ENCODE data around the gene RLBP1. TPM values are rescaled to one million over a fixed set of nuclear protein-coding genes. Genes with fewer than 3 reads are reported as not detected.

RLBP1 gene
- polyA plus RNA-seq, 1 donor from 2014 or later: 0.16 TPM

DNA sequence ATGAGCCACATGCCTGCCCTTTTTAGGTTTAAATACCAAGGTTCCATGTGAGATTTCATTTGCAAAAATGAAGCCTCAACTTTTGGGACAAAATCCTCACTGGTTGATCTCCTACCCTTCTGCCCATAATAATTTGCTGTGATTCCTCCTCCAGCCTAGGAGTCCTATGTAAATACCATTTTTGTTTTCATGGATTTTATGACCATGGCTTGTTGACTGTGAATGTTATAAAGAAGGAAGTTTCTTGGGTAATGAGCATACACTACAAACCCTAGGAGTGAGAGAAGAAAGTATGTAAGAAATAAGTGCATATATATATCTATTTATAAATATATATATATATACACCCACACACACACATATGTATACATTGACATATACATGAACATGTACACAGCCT, 13.1 kb downstream of the RLBP1 start:
- no peaks in the 10 kb centered on the region for H3K9me3 ChIP-seq (ENCODE audit: low read length)
- H3K9ac ChIP-seq (ENCODE audit: low read length): no peak overlapping the region
- no peaks in the 10 kb centered on the region for H3K79me2 ChIP-seq (replicated peaks; ENCODE audit: insufficient read depth, low read length)
- TF ChIP-seq, protein P1, sequence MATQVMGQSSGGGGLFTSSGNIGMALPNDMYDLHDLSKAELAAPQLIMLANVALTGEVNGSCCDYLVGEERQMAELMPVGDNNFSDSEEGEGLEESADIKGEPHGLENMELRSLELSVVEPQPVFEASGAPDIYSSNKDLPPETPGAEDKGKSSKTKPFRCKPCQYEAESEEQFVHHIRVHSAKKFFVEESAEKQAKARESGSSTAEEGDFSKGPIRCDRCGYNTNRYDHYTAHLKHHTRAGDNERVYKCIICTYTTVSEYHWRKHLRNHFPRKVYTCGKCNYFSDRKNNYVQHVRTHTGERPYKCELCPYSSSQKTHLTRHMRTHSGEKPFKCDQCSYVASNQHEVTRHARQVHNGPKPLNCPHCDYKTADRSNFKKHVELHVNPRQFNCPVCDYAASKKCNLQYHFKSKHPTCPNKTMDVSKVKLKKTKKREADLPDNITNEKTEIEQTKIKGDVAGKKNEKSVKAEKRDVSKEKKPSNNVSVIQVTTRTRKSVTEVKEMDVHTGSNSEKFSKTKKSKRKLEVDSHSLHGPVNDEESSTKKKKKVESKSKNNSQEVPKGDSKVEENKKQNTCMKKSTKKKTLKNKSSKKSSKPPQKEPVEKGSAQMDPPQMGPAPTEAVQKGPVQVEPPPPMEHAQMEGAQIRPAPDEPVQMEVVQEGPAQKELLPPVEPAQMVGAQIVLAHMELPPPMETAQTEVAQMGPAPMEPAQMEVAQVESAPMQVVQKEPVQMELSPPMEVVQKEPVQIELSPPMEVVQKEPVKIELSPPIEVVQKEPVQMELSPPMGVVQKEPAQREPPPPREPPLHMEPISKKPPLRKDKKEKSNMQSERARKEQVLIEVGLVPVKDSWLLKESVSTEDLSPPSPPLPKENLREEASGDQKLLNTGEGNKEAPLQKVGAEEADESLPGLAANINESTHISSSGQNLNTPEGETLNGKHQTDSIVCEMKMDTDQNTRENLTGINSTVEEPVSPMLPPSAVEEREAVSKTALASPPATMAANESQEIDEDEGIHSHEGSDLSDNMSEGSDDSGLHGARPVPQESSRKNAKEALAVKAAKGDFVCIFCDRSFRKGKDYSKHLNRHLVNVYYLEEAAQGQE (IDR thresholded peaks at IDR 0.05; ENCODE audit: borderline replicate concordance): no peak
- TF ChIP-seq RAD21 (conservative IDR thresholded peaks at IDR 0.05) (no peak), EZH2 (IDR thresholded peaks at IDR 0.05; ENCODE audit: borderline replicate concordance, insufficient read depth, low read length, poor library complexity, severe bottlenecking) (no peak), EP300 (conservative IDR thresholded peaks at IDR 0.05; ENCODE audit: poor library complexity, severe bottlenecking) (no peak), TAF1 (IDR thresholded peaks at IDR 0.05; ENCODE audit: low read depth) (no peak), MXI1 (conservative IDR thresholded peaks at IDR 0.05; ENCODE audit: poor library complexity, severe bottlenecking) (no peak), POLR2AphosphoS5 (IDR thresholded peaks at IDR 0.05) (no peak), SMC3 (conservative IDR thresholded peaks at IDR 0.05; ENCODE audit: poor library complexity) (no peak)
- TF ChIP-seq, protein P2, sequence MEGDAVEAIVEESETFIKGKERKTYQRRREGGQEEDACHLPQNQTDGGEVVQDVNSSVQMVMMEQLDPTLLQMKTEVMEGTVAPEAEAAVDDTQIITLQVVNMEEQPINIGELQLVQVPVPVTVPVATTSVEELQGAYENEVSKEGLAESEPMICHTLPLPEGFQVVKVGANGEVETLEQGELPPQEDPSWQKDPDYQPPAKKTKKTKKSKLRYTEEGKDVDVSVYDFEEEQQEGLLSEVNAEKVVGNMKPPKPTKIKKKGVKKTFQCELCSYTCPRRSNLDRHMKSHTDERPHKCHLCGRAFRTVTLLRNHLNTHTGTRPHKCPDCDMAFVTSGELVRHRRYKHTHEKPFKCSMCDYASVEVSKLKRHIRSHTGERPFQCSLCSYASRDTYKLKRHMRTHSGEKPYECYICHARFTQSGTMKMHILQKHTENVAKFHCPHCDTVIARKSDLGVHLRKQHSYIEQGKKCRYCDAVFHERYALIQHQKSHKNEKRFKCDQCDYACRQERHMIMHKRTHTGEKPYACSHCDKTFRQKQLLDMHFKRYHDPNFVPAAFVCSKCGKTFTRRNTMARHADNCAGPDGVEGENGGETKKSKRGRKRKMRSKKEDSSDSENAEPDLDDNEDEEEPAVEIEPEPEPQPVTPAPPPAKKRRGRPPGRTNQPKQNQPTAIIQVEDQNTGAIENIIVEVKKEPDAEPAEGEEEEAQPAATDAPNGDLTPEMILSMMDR (IDR thresholded peaks at IDR 0.05; ENCODE audit: poor library complexity, severe bottlenecking): no peak
- no peaks in the 10 kb centered on the region for H3K9me2 ChIP-seq (ENCODE audit: insufficient read depth, low read length)
- no peak overlapping the region for H2AFZ ChIP-seq (ENCODE audit: low read depth, low read length)
- no peak overlapping the region for H3K4me2 ChIP-seq (ENCODE audit: low read length)
- no peaks in the 10 kb centered on the region for H3F3A ChIP-seq (ENCODE audit: insufficient read depth, low read length, poor library complexity, severe bottlenecking)
- no peaks in the 10 kb centered on the region for H3K36me3 ChIP-seq (ENCODE audit: insufficient read depth, low read length)
- H3K27me3 ChIP-seq (ENCODE audit: insufficient read depth, low read depth, low read length): no peaks in the 10 kb centered on the region
- no peak overlapping the region for H3K4me3 ChIP-seq (ENCODE audit: low read length)
- H3K27ac ChIP-seq (ENCODE audit: low read length): no peak overlapping the region
- no peaks in the 10 kb centered on the region for H4K20me1 ChIP-seq (ENCODE audit: insufficient read depth)

DNA sequence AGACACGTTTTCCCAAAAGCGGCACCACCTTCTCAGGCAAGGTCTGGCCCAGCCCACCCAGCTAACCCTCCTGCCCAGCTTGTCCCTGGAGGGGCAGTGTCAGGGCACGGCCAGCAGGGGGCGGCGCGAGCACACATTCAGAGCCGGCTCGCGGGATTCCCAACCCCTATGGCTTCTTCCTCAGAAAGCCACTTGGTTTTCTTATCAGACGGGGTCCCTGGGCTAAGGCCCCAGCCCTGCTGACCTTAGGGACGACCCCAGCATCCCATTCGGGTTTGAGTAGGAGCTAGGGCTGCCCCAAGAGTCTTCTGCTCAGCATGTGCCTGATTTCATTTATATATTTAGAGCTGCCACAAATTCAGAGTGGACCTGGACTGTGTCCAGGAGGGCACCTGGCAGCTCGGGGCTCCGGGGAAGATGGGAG, 14.5 kb downstream of the RLBP1 start:
- H3K79me2 ChIP-seq (replicated peaks; ENCODE audit: insufficient read depth, low read length): no peaks in the 10 kb centered on the region
- H3K4me2 ChIP-seq (ENCODE audit: low read length): no peak overlapping the region
- H3K4me3 ChIP-seq (ENCODE audit: low read length): no peak overlapping the region
- H3K9me2 ChIP-seq (ENCODE audit: insufficient read depth, low read length): no peaks in the 10 kb centered on the region
- no peaks in the 10 kb centered on the region for H3K36me3 ChIP-seq (ENCODE audit: insufficient read depth, low read length)
- H3K9me3 ChIP-seq (ENCODE audit: low read length): no peaks in the 10 kb centered on the region
- no peaks in the 10 kb centered on the region for H3K27me3 ChIP-seq (ENCODE audit: insufficient read depth, low read depth, low read length)
- H3K27ac ChIP-seq (ENCODE audit: low read length): no peak overlapping the region
- H3K9ac ChIP-seq (ENCODE audit: low read length): no peak overlapping the region
- peak; percentile 30 for TF ChIP-seq SMC3 (conservative IDR thresholded peaks at IDR 0.05; ENCODE audit: poor library complexity)
- TF ChIP-seq RAD21 (conservative IDR thresholded peaks at IDR 0.05): peak; percentile 38
- TF ChIP-seq, protein P2 (IDR thresholded peaks at IDR 0.05; ENCODE audit: poor library complexity, severe bottlenecking): peak; percentile 53
- TF ChIP-seq, protein P1 (IDR thresholded peaks at IDR 0.05; ENCODE audit: borderline replicate concordance): no peak
- TF ChIP-seq MXI1 (conservative IDR thresholded peaks at IDR 0.05; ENCODE audit: poor library complexity, severe bottlenecking): no peak
- TF ChIP-seq POLR2AphosphoS5 (IDR thresholded peaks at IDR 0.05): no peak
- H4K20me1 ChIP-seq (ENCODE audit: insufficient read depth): no peaks in the 10 kb centered on the region
- H3F3A ChIP-seq (ENCODE audit: insufficient read depth, low read length, poor library complexity, severe bottlenecking): no peaks in the 10 kb centered on the region
- no peak overlapping the region for H2AFZ ChIP-seq (ENCODE audit: low read depth, low read length)

All from neural cell (in vitro differentiated cells).